ENCODE measurements around the gene TMEM178B. TPM values are rescaled to one million over a fixed set of nuclear protein-coding genes. Genes with fewer than 3 reads are reported as not detected.

Gene TMEM178B
- total and polyA plus RNA-seq, 2 donors (not counting 1 experiment from before 2014, with no cell fraction given) = 0.28 to 0.96 TPM

GRCh38 chr7:141246426-141246825 is 172.6 kb downstream of the TMEM178B start:
- Mint-ChIP-seq H3K9me3 (ENCODE audit: insufficient read depth) (no peaks in the 10 kb centered on the region), H3K4me1 (no peaks in the 10 kb centered on the region), H3K4me3 (no peak overlapping the region), H3K27me3 (peaks cover 13% of the 10 kb centered on the region), H3K27ac (no peak overlapping the region)
- Histone ChIP-seq H3K9me3 (ENCODE audit: control extremely low read depth in 1 of 3, control insufficient read depth in 2 of 3, insufficient read depth in 1 of 3, low read length in 2 of 3) (no peaks in the 10 kb centered on the region), H3K4me1 (ENCODE audit: control insufficient read depth in 2 of 2, insufficient read depth in 2 of 2, low read length in 2 of 2) (no peaks in the 10 kb centered on the region), H3K79me2 (ENCODE audit: control insufficient read depth, insufficient read depth, low read length) (no peaks in the 10 kb centered on the region), H3K27ac (ENCODE audit: low read length in 2 of 2) (no peak overlapping the region), H2AFZ (ENCODE audit: insufficient read depth, low read depth, low read length, poor library complexity, severe bottlenecking) (no peak overlapping the region), H4K20me1 (ENCODE audit: control insufficient read depth, insufficient read depth, low read length, poor library complexity, severe bottlenecking) (no peaks in the 10 kb centered on the region), H3K27me3 (replicated peaks in 1 of 4; ENCODE audit: control extremely low read depth in 1 of 4, control insufficient read depth in 3 of 4, insufficient read depth in 4 of 4, low read length in 3 of 4) (no peaks in the 10 kb centered on the region), H3K4me2 (replicated peaks; ENCODE audit: low read depth, low read length, poor library complexity, severe bottlenecking) (no peak overlapping the region), H3K9ac (ENCODE audit: low read length) (no peak overlapping the region), H3K4me3 (ENCODE audit: control extremely low read depth in 1 of 5, extremely low read depth in 1 of 5, insufficient read depth in 1 of 5, low read depth in 2 of 5, low read length in 4 of 5) (no peak overlapping the region), H3K36me3 (replicated peaks in 1 of 2; ENCODE audit: control extremely low read depth in 1 of 2, control insufficient read depth in 1 of 2, extremely low read depth in 1 of 2, insufficient read depth in 2 of 2, low read length in 1 of 2) (no peaks in the 10 kb centered on the region)
- intact Hi-C loops (cut with micrococcal nuclease) = no loop called here
- WGBS (ENCODE audit: insufficient coverage) = 100% methylated on average over 4 of the region's 6 CpGs
- TF ChIP-seq, protein P1, sequence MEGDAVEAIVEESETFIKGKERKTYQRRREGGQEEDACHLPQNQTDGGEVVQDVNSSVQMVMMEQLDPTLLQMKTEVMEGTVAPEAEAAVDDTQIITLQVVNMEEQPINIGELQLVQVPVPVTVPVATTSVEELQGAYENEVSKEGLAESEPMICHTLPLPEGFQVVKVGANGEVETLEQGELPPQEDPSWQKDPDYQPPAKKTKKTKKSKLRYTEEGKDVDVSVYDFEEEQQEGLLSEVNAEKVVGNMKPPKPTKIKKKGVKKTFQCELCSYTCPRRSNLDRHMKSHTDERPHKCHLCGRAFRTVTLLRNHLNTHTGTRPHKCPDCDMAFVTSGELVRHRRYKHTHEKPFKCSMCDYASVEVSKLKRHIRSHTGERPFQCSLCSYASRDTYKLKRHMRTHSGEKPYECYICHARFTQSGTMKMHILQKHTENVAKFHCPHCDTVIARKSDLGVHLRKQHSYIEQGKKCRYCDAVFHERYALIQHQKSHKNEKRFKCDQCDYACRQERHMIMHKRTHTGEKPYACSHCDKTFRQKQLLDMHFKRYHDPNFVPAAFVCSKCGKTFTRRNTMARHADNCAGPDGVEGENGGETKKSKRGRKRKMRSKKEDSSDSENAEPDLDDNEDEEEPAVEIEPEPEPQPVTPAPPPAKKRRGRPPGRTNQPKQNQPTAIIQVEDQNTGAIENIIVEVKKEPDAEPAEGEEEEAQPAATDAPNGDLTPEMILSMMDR (IDR thresholded peaks at IDR 0.05) = no peak
- TF ChIP-seq EZH2 (IDR thresholded peaks at IDR 0.05; ENCODE audit: borderline replicate concordance, insufficient read depth, low read depth, low read length, poor library complexity, severe bottlenecking) = no peak
- POLR2A ChIA-PET = no interaction called here
- DNase-seq (no peak), ATAC-seq (ENCODE audit: low read depth) (no peak)
- CTCF ChIA-PET = no interaction called here

DNA sequence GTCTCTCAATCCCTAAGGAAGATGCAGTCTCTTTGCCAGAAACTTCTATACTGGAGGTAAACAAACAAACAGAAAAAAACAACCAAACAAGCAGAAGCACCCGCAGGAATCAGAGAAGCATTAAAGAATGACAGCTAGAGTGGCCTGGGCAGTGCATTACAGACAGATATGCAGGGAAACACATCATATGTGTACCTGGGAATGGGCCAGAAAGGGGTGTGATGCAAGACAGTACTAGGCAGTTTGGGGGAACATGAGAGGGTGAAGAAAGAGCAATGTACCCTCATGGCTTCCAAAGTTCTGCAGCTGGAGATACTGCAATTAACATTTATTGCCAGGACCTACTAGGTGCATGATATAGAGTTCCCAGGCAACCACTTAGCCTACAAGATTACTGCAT is 177.3 kb downstream of the TMEM178B start:
- 88% methylated on average over 1 of the region's 1 CpG for WGBS (ENCODE audit: insufficient coverage)
- Histone ChIP-seq H3K4me1 (ENCODE audit: control insufficient read depth in 2 of 2, insufficient read depth in 2 of 2, low read length in 2 of 2) (no peaks in the 10 kb centered on the region), H3K36me3 (replicated peaks in 1 of 2; ENCODE audit: control extremely low read depth in 1 of 2, control insufficient read depth in 1 of 2, extremely low read depth in 1 of 2, insufficient read depth in 2 of 2, low read length in 1 of 2) (no peaks in the 10 kb centered on the region), H3K4me2 (replicated peaks; ENCODE audit: low read depth, low read length, poor library complexity, severe bottlenecking) (no peak overlapping the region), H3K27ac (ENCODE audit: low read length in 2 of 2) (no peak overlapping the region), H3K79me2 (ENCODE audit: control insufficient read depth, insufficient read depth, low read length) (no peaks in the 10 kb centered on the region), H2AFZ (ENCODE audit: insufficient read depth, low read depth, low read length, poor library complexity, severe bottlenecking) (no peak overlapping the region), H3K4me3 (ENCODE audit: control extremely low read depth in 1 of 5, extremely low read depth in 1 of 5, insufficient read depth in 1 of 5, low read depth in 2 of 5, low read length in 4 of 5) (no peak overlapping the region), H3K9me3 (ENCODE audit: control extremely low read depth in 1 of 3, control insufficient read depth in 2 of 3, insufficient read depth in 1 of 3, low read length in 2 of 3) (peaks cover 0 to 5% (median 0%) of the 10 kb centered on the region in 3 donors), H3K9ac (ENCODE audit: low read length) (no peak overlapping the region), H4K20me1 (ENCODE audit: control insufficient read depth, insufficient read depth, low read length, poor library complexity, severe bottlenecking) (no peaks in the 10 kb centered on the region), H3K27me3 (replicated peaks in 1 of 4; ENCODE audit: control extremely low read depth in 1 of 4, control insufficient read depth in 3 of 4, insufficient read depth in 4 of 4, low read length in 3 of 4) (no peaks in the 10 kb centered on the region)
- H3K9me3 Mint-ChIP-seq (ENCODE audit: insufficient read depth) = no peaks in the 10 kb centered on the region
- peaks cover 14% of the 10 kb centered on the region for H3K27me3 Mint-ChIP-seq
- H3K27ac Mint-ChIP-seq = no peak overlapping the region
- intact Hi-C loops (cut with micrococcal nuclease) = no loop called here
- CTCF ChIA-PET = no interaction called here
- H3K4me1 Mint-ChIP-seq = no peaks in the 10 kb centered on the region
- ATAC-seq (ENCODE audit: low read depth) (no peak), DNase-seq (no peak)
- POLR2A ChIA-PET = no interaction called here
- H3K4me3 Mint-ChIP-seq = no peak overlapping the region
- TF ChIP-seq, protein P1 (IDR thresholded peaks at IDR 0.05) = no peak
- no peak for TF ChIP-seq EZH2 (IDR thresholded peaks at IDR 0.05; ENCODE audit: borderline replicate concordance, insufficient read depth, low read depth, low read length, poor library complexity, severe bottlenecking)

Measured in B cell (primary cell).